Loucy (cell line): ENCODE results near the gene SH2D5.

Source experiments
- H2AFZ ChIP-seq: fragments of 200-600 bp; sonication (generic); 2 replicates; pipeline ENCODE4 v1.6.0; 2016; ENCODE audit warnings: antibody characterized with exemption, mild to moderate bottlenecking, low read length, moderate library complexity
- H3F3A ChIP-seq: fragments of 200-600 bp; 2 replicates; pipeline ENCODE4 v1.6.0; 2016; ENCODE audit warnings: antibody characterized with exemption, low read depth, mild to moderate bottlenecking
- H3K27me3 ChIP-seq: fragments of 200-600 bp; sonication (generic); 2 replicates; pipeline ENCODE4 v1.6.1; 2014; ENCODE audit warnings: low read length, mild to moderate bottlenecking; ENCODE audit not compliant: insufficient read depth, poor library complexity, severe bottlenecking
- H3K36me3 ChIP-seq: fragments of 200-600 bp; sonication (generic); 2 replicates; pipeline ENCODE4 v1.6.1; 2016; ENCODE audit warnings: low read length; ENCODE audit not compliant: insufficient read depth
- H3K4me1 ChIP-seq: fragments of 200-600 bp; sonication (generic); 2 replicates; pipeline ENCODE4 v1.5.1; 2014; ENCODE audit warnings: low read length, mild to moderate bottlenecking; ENCODE audit not compliant: insufficient read depth, poor library complexity, severe bottlenecking
- H3K4me2 ChIP-seq: fragments of 200-600 bp; sonication (generic); 2 replicates; pipeline ENCODE4 v1.6.0; 2014; ENCODE audit warnings: antibody characterized with exemption, low read length, low read depth, mild to moderate bottlenecking; ENCODE audit not compliant: poor library complexity, severe bottlenecking
- H3K4me3 ChIP-seq: fragments of 200-600 bp; sonication (generic); 2 replicates; pipeline ENCODE4 v1.5.1; 2014; ENCODE audit warnings: low read length, mild to moderate bottlenecking, mixed read lengths; ENCODE audit not compliant: poor library complexity, severe bottlenecking
- H3K79me2 ChIP-seq: fragments of 200-600 bp; sonication (generic); 2 replicates; pipeline ENCODE4 v1.6.1; 2014; ENCODE audit warnings: low read length; ENCODE audit not compliant: insufficient read depth
- H3K9ac ChIP-seq: fragments of 200-600 bp; sonication (generic); 2 replicates; pipeline ENCODE4 v1.6.0; 2014; ENCODE audit warnings: mild to moderate bottlenecking, low read depth, low read length, moderate library complexity; ENCODE audit not compliant: poor library complexity, severe bottlenecking
- H3K9me2 ChIP-seq: fragments of 200-600 bp; sonication (generic); replicated peaks from 2 replicates; pipeline ENCODE4 v1.6.1; 2016; ENCODE audit warnings: low read depth, low read length, mixed read lengths
- H3K9me3 ChIP-seq: fragments of 200-600 bp; sonication (generic); 2 replicates; pipeline ENCODE4 v1.6.1; 2014; ENCODE audit warnings: mild to moderate bottlenecking, antibody characterized with exemption, low read length, low read depth; ENCODE audit not compliant: insufficient read depth
- H4K20me1 ChIP-seq: fragments of 200-600 bp; sonication (generic); 2 replicates; pipeline ENCODE4 v1.6.0; 2014; ENCODE audit warnings: antibody characterized with exemption, low read length, mild to moderate bottlenecking; ENCODE audit not compliant: insufficient read depth, poor library complexity, severe bottlenecking
- CTCF ChIP-seq: fragments of 200-600 bp; sonication (generic); conservative IDR thresholded peaks from 2 replicates; pipeline ENCODE4 v1.5.1; 2014; ENCODE audit warnings: mild to moderate bottlenecking, antibody characterized with exemption, low read length
- EZH2phosphoT487 ChIP-seq: fragments of 200-600 bp; IDR thresholded peaks from 2 replicates; pipeline ENCODE4 v1.6.1; 2018; ENCODE audit warnings: antibody characterized with exemption, mild to moderate bottlenecking, moderate library complexity, borderline replicate concordance

Gene SH2D5

GRCh38 chr1:20733360-20733975 lies 965 bp upstream of the SH2D5 start:
- peak overlapping the region; percentile 87 for H3K4me2 ChIP-seq
- H3K27me3 ChIP-seq: peaks cover 5% of the 10 kb centered on the region
- TF ChIP-seq CTCF (no peak), EZH2phosphoT487 (no peak)
- H3K9me3 ChIP-seq: no peaks in the 10 kb centered on the region
- H3K9me2 ChIP-seq: no peaks in the 10 kb centered on the region
- H3F3A ChIP-seq: no peaks in the 10 kb centered on the region
- no peaks in the 10 kb centered on the region for H4K20me1 ChIP-seq
- H3K9ac ChIP-seq: no peak overlapping the region
- H3K79me2 ChIP-seq: no peaks in the 10 kb centered on the region
- H3K36me3 ChIP-seq: peaks cover 8% of the 10 kb centered on the region; the same call in 1 of the 2 replicates
- H3K4me3 ChIP-seq: peak overlapping the region; percentile 67
- H3K4me1 ChIP-seq: peaks cover 14% of the 10 kb centered on the region
- H2AFZ ChIP-seq: no peak overlapping the region

- Histone ChIP-seq H2AFZ (peak overlapping the region; percentile 60), H3K36me3 (no peaks in the 10 kb centered on the region; the same call in 1 of the 2 replicates), H3K4me3 (peak overlapping the region; percentile 67), H3K27me3 (peaks cover 5% of the 10 kb centered on the region), H3K79me2 (no peaks in the 10 kb centered on the region), H3K4me1 (peaks cover 14% of the 10 kb centered on the region), H3K9ac (no peak overlapping the region), H3F3A (no peaks in the 10 kb centered on the region), H4K20me1 (no peaks in the 10 kb centered on the region), H3K4me2 (peak overlapping the region; percentile 87), H3K9me3 (no peaks in the 10 kb centered on the region), H3K9me2 (no peaks in the 10 kb centered on the region)
- TF ChIP-seq EZH2phosphoT487 (no peak), CTCF (no peak)
Measured at GRCh38 chr1:20732071-20732587, 374 bp downstream of the SH2D5 start.

- Histone ChIP-seq H3K4me2 (peak overlapping the region; percentile 87), H2AFZ (no peak overlapping the region), H3K27me3 (peaks cover 5% of the 10 kb centered on the region), H3K4me1 (peaks cover 14% of the 10 kb centered on the region), H3K9me2 (no peaks in the 10 kb centered on the region), H3F3A (no peaks in the 10 kb centered on the region), H3K9ac (no peak overlapping the region), H3K79me2 (no peaks in the 10 kb centered on the region), H3K4me3 (peak overlapping the region; percentile 67), H3K36me3 (no peaks in the 10 kb centered on the region), H3K9me3 (no peaks in the 10 kb centered on the region), H4K20me1 (no peaks in the 10 kb centered on the region)
- TF ChIP-seq EZH2phosphoT487: no peak
- no peak for TF ChIP-seq CTCF
Measured at GRCh38 chr1:20731057-20731991, 1.2 kb downstream of the SH2D5 start.
